OCI-LY1 (cell line): ENCODE results near the gene MARK2.
A peak's percentile ranks its signal among the peaks of the same experiment; 100 is the strongest.

Source experiments
- H2AFZ ChIP-seq: fragments of 200-600 bp; sonication (generic), shearing (Covaris generic); 2 replicates; pipeline ENCODE4 v1.6.0; 2014; ENCODE audit warnings: antibody characterized with exemption, mild to moderate bottlenecking, low read length
- H3F3A ChIP-seq: fragments of 200-600 bp; sonication (generic), shearing (Covaris generic); 2 replicates; pipeline ENCODE4 v1.6.0; 2014; ENCODE audit warnings: mild to moderate bottlenecking, antibody characterized with exemption, low read length, moderate library complexity; ENCODE audit not compliant: insufficient read depth
- H3K27ac ChIP-seq: fragments of 200-600 bp; sonication (generic); 2 replicates; pipeline ENCODE4 v1.5.1; 2014; ENCODE audit warnings: low read length, mixed run types, mild to moderate bottlenecking, low read depth; ENCODE audit not compliant: poor library complexity, severe bottlenecking
- H3K27me3 ChIP-seq: fragments of 200-600 bp; sonication (generic); 2 replicates; pipeline ENCODE4 v1.6.0; 2014; ENCODE audit warnings: antibody characterized with exemption, mild to moderate bottlenecking, low read length, moderate library complexity; ENCODE audit not compliant: insufficient read depth
- H3K36me3 ChIP-seq: fragments of 200-600 bp; sonication (generic); 2 replicates; pipeline ENCODE4 v1.6.1; 2014; ENCODE audit warnings: mild to moderate bottlenecking, antibody characterized with exemption, low read length, moderate library complexity, mixed read lengths; ENCODE audit not compliant: insufficient read depth
- H3K4me1 ChIP-seq: fragments of 200-600 bp; sonication (generic); 2 replicates; pipeline ENCODE4 v1.5.1; 2014; ENCODE audit warnings: mild to moderate bottlenecking, low read length, moderate library complexity; ENCODE audit not compliant: insufficient read depth, severe bottlenecking
- H3K4me2 ChIP-seq: fragments of 200-600 bp; sonication (generic), shearing (Covaris generic); 2 replicates; pipeline ENCODE4 v1.6.1; 2014; ENCODE audit warnings: low read length
- H3K4me3 ChIP-seq: fragments of 200-600 bp; sonication (generic); 2 replicates; pipeline ENCODE4 v1.5.1; 2014; ENCODE audit warnings: low read length, low read depth, mild to moderate bottlenecking, mixed read lengths; ENCODE audit not compliant: poor library complexity, severe bottlenecking
- H3K79me2 ChIP-seq: fragments of 200-600 bp; shearing (Covaris generic); 2 replicates; pipeline ENCODE4 v1.6.1; 2016; ENCODE audit warnings: mixed run types, low read length, mixed read lengths; ENCODE audit not compliant: insufficient read depth
- H3K9ac ChIP-seq: fragments of 200-600 bp; sonication (generic), shearing (Covaris generic); 2 replicates; pipeline ENCODE4 v1.6.1; 2014; ENCODE audit warnings: mild to moderate bottlenecking, low read length, mixed read lengths
- H3K9me2 ChIP-seq: fragments of 200-600 bp; sonication (generic), shearing (Covaris generic); 2 replicates; pipeline ENCODE4 v1.6.1; 2014; ENCODE audit warnings: low read depth, mild to moderate bottlenecking, low read length, mixed read lengths
- H3K9me3 ChIP-seq: fragments of 200-600 bp; shearing (Covaris generic); 2 replicates; pipeline ENCODE4 v1.6.1; 2014; ENCODE audit warnings: low read length, mixed read lengths
- H4K20me1 ChIP-seq: fragments of 200-600 bp; sonication (generic), shearing (Covaris generic); 2 replicates; pipeline ENCODE4 v1.6.0; 2016; ENCODE audit warnings: mild to moderate bottlenecking, low read length; ENCODE audit not compliant: insufficient read depth
- CTCF ChIP-seq: fragments of 200-600 bp; sonication (generic), shearing (Covaris generic); IDR thresholded peaks from 2 replicates; pipeline ENCODE4 v1.5.1; 2017; ENCODE audit warnings: mild to moderate bottlenecking, antibody characterized with exemption, low read length, moderate library complexity, mixed read lengths
- EZH2 ChIP-seq: fragments of 200-600 bp; sonication (generic), shearing (Covaris generic); IDR thresholded peaks from 2 replicates; pipeline ENCODE4 v1.8.0; 2017; ENCODE audit warnings: borderline replicate concordance, mixed run types, mild to moderate bottlenecking, antibody characterized with exemption, low read length, moderate library complexity, mixed read lengths

Gene MARK2

GRCh38 chr11:63905179-63905578, 66.3 kb downstream of the MARK2 start:
- Histone ChIP-seq H3K79me2 (no peaks in the 10 kb centered on the region), H3K4me1 (no peaks in the 10 kb centered on the region), H3F3A (no peaks in the 10 kb centered on the region), H3K9me3 (no peaks in the 10 kb centered on the region), H3K27me3 (no peaks in the 10 kb centered on the region), H3K27ac (no peak overlapping the region), H4K20me1 (no peaks in the 10 kb centered on the region), H3K4me3 (no peak overlapping the region), H2AFZ (no peak overlapping the region), H3K9ac (no peak overlapping the region), H3K9me2 (no peaks in the 10 kb centered on the region), H3K4me2 (no peak overlapping the region), H3K36me3 (peaks cover 77% of the 10 kb centered on the region)
- TF ChIP-seq EZH2 (no peak), CTCF (no peak)

GRCh38 chr11:63906087-63906486, 67.2 kb downstream of the MARK2 start:
- Histone ChIP-seq H3K36me3 (peaks cover 70% of the 10 kb centered on the region), H3K9me3 (no peaks in the 10 kb centered on the region), H2AFZ (no peak overlapping the region), H3K9me2 (no peaks in the 10 kb centered on the region), H3K4me1 (no peaks in the 10 kb centered on the region), H3K27me3 (no peaks in the 10 kb centered on the region), H3K4me3 (no peak overlapping the region), H3K79me2 (no peaks in the 10 kb centered on the region), H3K4me2 (no peak overlapping the region), H3F3A (no peaks in the 10 kb centered on the region), H3K9ac (no peak overlapping the region), H3K27ac (no peak overlapping the region), H4K20me1 (no peaks in the 10 kb centered on the region)
- no peak for TF ChIP-seq EZH2
- no peak for TF ChIP-seq CTCF

- peak; percentile 17; the same call in 1 of the 2 replicates for TF ChIP-seq CTCF
- no peak for TF ChIP-seq EZH2
- H3K4me3 ChIP-seq = no peak overlapping the region
- no peak overlapping the region for H3K4me2 ChIP-seq
- no peaks in the 10 kb centered on the region for H3F3A ChIP-seq
- H4K20me1 ChIP-seq = no peaks in the 10 kb centered on the region
- H3K9me2 ChIP-seq = no peaks in the 10 kb centered on the region
- no peaks in the 10 kb centered on the region for H3K79me2 ChIP-seq
- no peaks in the 10 kb centered on the region for H3K9me3 ChIP-seq
- no peaks in the 10 kb centered on the region for H3K4me1 ChIP-seq
- H2AFZ ChIP-seq = no peak overlapping the region
- H3K36me3 ChIP-seq = peaks cover 68% of the 10 kb centered on the region
- H3K27me3 ChIP-seq = no peaks in the 10 kb centered on the region
- no peak overlapping the region for H3K9ac ChIP-seq
- H3K27ac ChIP-seq = no peak overlapping the region
Measured at GRCh38 chr11:63906585-63906984, 67.7 kb downstream of the MARK2 start.
